ENCODE measurements around the gene ASCL3.
"Not testable (repeated sequence)": the region's sequence is repeated elsewhere in the genome, so short reads cannot be mapped to it uniquely, and the experiment has no call there.

Gene ASCL3

GRCh38 chr11:8908099-8908498, 34.7 kb downstream of the ASCL3 start:
- DNase-seq: no peak

- DNase-seq: no peak
Measured at GRCh38 chr11:8907116-8907515, 35.7 kb downstream of the ASCL3 start.

DNA sequence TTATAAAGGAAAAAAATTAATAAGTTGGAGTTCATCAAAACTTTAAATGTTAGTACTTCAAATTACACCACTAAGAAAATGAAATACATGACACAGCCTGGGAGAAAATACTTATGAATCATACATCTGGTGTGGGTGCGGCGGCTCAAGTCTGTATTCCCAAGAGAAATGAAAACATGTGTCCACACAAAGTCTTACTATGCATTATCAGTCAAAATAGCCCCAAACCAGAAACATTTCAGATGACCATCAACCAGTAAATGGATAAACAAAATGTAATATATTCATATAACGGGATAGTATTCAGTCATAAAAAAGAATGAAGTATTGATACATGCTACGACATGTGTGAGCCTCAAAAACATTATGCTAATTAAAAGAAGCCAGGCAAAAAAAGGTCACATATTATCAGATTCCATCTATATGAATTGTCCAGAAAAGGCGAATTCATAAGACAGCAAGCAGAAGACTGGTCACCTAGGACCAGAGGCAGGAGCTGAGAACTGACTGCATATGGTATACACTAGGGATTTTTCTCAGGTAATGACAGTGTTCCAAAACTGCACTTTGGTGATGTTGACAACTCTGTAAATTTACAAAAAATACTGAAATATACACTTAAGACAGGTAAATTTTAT, 37.2 kb downstream of the ASCL3 start:
- DNase-seq: no peak

DNA sequence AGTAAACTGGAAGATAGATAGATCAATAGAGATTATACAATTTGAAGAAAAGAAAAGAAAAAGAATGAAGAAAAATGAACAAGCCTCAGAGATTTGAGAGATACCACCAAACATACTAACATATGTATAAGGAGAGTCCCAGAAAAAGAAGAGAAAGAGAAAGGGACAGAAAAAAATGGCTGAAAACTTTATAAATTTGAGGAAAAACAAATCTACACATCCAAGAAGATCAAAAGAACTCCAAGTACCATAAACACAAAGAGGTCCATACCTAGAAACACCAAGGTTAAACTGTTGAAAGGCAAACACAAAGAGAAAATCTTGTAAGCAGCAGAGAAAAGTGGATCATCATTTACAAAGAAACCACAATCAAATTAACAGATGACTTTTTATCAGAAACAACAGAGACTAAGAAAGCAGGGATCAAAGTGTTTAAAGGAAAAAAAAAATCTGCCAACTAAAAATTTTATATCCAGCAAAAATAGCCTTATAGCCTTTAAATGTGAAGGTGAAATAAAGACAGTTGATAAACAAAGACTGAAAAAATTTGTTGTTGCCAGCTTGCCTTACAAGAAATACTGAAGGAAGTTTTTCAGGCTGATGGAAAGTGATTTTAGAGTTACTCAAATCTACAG, 43.6 kb downstream of the ASCL3 start:
- DNase-seq: no peak

DNA sequence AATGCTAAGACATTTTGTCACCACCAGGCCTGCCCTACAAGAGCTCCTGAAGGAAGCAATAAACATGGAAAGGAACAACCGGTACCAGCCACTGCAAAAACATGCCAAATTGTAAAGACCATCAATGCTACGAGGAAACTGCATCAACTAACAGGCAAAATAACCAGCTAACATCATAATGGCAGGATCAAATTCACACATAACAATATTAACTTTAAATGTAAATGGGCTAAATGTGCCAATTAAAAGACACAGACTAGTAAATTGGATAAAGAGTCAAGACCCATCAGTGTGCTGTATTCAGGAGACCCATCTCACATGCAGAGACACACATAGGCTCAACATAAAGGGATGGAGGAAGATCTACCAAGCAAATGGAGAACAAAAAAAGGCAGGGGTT, 51.6 kb downstream of the ASCL3 start:
- not testable (repeated sequence) for DNase-seq
